ENCODE data around the gene PTPRM. TPM values are rescaled to one million over a fixed set of nuclear protein-coding genes. Genes with fewer than 3 reads are reported as not detected.

Gene PTPRM
- total and polyA plus RNA-seq, 7 donors: 3.9 to 151 (median 62.8) TPM

GRCh38 chr18:8091035-8091434 lies 523.9 kb downstream of the PTPRM start:
- DNase-seq: no peak
- Histone ChIP-seq H3K4me1 (no peaks in the 10 kb centered on the region), H3K27me3 (no peaks in the 10 kb centered on the region), H3K4me3 (no peak overlapping the region), H3K27ac (no peak overlapping the region), H3K9me3 (no peaks in the 10 kb centered on the region), H3K36me3 (peaks cover 0 to 2% (median 0%) of the 10 kb centered on the region in 4 donors)
- 73 to 81% methylated on average over 2 of the region's 2 CpGs for WGBS, 2 donors
- TF ChIP-seq POLR2AphosphoS5 (IDR thresholded peaks at IDR 0.05) (no peak), EP300 (IDR thresholded peaks at IDR 0.05) (no peak)
- TF ChIP-seq, protein P1, sequence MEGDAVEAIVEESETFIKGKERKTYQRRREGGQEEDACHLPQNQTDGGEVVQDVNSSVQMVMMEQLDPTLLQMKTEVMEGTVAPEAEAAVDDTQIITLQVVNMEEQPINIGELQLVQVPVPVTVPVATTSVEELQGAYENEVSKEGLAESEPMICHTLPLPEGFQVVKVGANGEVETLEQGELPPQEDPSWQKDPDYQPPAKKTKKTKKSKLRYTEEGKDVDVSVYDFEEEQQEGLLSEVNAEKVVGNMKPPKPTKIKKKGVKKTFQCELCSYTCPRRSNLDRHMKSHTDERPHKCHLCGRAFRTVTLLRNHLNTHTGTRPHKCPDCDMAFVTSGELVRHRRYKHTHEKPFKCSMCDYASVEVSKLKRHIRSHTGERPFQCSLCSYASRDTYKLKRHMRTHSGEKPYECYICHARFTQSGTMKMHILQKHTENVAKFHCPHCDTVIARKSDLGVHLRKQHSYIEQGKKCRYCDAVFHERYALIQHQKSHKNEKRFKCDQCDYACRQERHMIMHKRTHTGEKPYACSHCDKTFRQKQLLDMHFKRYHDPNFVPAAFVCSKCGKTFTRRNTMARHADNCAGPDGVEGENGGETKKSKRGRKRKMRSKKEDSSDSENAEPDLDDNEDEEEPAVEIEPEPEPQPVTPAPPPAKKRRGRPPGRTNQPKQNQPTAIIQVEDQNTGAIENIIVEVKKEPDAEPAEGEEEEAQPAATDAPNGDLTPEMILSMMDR (IDR thresholded peaks at IDR 0.05): no peak
- intact Hi-C loops (cut with DNase I): no loop called here

DNA sequence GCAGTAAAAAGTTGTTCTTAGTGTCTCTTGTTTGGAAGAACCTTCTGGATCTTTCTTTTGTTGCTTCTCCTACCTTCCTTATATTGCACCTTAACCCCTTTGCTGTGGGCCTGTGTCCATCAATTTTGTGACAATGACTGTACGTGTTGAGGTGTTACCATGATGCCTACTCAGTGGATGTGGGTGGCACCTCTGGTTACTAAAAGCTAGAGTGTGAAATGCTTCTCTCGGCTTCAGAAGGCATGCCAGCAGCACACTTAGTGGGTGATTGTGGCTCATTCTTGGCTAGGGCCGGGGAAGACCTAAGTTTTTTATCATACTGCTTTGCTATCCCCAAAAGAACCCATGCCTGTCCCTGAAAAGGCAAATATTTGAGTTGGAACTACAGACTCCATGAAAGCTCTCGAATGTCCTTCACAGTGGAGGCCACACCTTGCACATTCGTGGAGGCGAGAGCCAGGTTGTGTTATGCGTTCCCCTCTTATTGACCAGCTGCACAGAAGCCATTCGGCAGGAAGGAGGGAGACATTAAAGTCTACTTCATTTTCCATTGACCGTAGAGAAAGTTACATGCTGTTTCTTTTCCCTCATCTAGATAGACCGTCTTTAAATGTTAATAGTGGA lies 528.9 kb downstream of the PTPRM start:
- intact Hi-C loops (cut with DNase I): no loop called here
- no peak overlapping the region for H3K4me3 ChIP-seq
- DNase-seq: no peak
- WGBS, 2 donors: 89% methylated on average over 10 of the region's 10 CpGs
- no peaks in the 10 kb centered on the region for H3K4me1 ChIP-seq
- no peaks in the 10 kb centered on the region for H3K9me3 ChIP-seq
- no peaks in the 10 kb centered on the region for H3K36me3 ChIP-seq
- TF ChIP-seq POLR2AphosphoS5 (IDR thresholded peaks at IDR 0.05) (no peak), EP300 (IDR thresholded peaks at IDR 0.05) (no peak), POLR2A (IDR thresholded peaks at IDR 0.05) (no peak)
- TF ChIP-seq, protein P1 (IDR thresholded peaks at IDR 0.05): no peak
- H3K27me3 ChIP-seq: no peaks in the 10 kb centered on the region
- H3K27ac ChIP-seq: no peak overlapping the region

- Histone ChIP-seq H3K27ac (no peak overlapping the region), H3K9me3 (peaks cover 0 to under 1% (median 0%) of the 10 kb centered on the region in 4 donors), H3K27me3 (no peaks in the 10 kb centered on the region), H3K4me1 (no peaks in the 10 kb centered on the region), H3K4me3 (no peak overlapping the region), H3K36me3 (peaks cover 0 to 1% (median 0%) of the 10 kb centered on the region in 4 donors)
- no peak for DNase-seq
- TF ChIP-seq POLR2AphosphoS5 (IDR thresholded peaks at IDR 0.05) (no peak), EP300 (IDR thresholded peaks at IDR 0.05) (no peak), POLR2A (IDR thresholded peaks at IDR 0.05) (no peak)
- TF ChIP-seq, protein P1 (IDR thresholded peaks at IDR 0.05): no peak
- intact Hi-C loops (cut with DNase I): no loop called here
Observed at GRCh38 chr18:8097399-8097798, 530.3 kb downstream of the PTPRM start.

- Histone ChIP-seq H3K27me3 (no peaks in the 10 kb centered on the region), H3K9me3 (peaks cover 0 to 2% (median under 1%) of the 10 kb centered on the region in 4 donors), H3K4me1 (no peaks in the 10 kb centered on the region), H3K36me3 (peaks cover 0 to 7% (median 0%) of the 10 kb centered on the region in 4 donors), H3K4me3 (no peak overlapping the region), H3K27ac (no peak overlapping the region)
- TF ChIP-seq EP300 (IDR thresholded peaks at IDR 0.05) (no peak), POLR2AphosphoS5 (IDR thresholded peaks at IDR 0.05) (no peak), POLR2A (IDR thresholded peaks at IDR 0.05) (no peak)
- TF ChIP-seq, protein P1 (IDR thresholded peaks at IDR 0.05): no peak
- intact Hi-C loops (cut with DNase I): no loop called here
- DNase-seq: no peak
- 0 to 41% methylated on average over 1 of the region's 1 CpG for WGBS, 2 donors
Observed at GRCh38 chr18:8097927-8098326, 530.8 kb downstream of the PTPRM start.

- 90 to 92% methylated on average over 4 of the region's 4 CpGs for WGBS, 2 donors
- H3K36me3 ChIP-seq: peaks cover 0 to 7% (median 0%) of the 10 kb centered on the region in 4 donors
- H3K4me3 ChIP-seq: no peak overlapping the region
- TF ChIP-seq POLR2AphosphoS5 (IDR thresholded peaks at IDR 0.05): no peak
- TF ChIP-seq POLR2A (IDR thresholded peaks at IDR 0.05): no peak
- no peak for TF ChIP-seq EP300 (IDR thresholded peaks at IDR 0.05)
- TF ChIP-seq, protein P1 (IDR thresholded peaks at IDR 0.05): no peak
- peaks cover 0 to 4% (median 1%) of the 10 kb centered on the region in 4 donors for H3K9me3 ChIP-seq
- intact Hi-C loops (cut with DNase I): no loop called here
- H3K27me3 ChIP-seq: no peaks in the 10 kb centered on the region
- no peaks in the 10 kb centered on the region for H3K4me1 ChIP-seq
- no peak overlapping the region for H3K27ac ChIP-seq
- no peak for DNase-seq
Observed at GRCh38 chr18:8106603-8107002, 539.5 kb downstream of the PTPRM start.

Measured in sigmoid colon (tissue), 7 donors.